MM.1S (cell line): ENCODE measurements around the gene DHRSX.
"Not testable (repeated sequence)": the region's sequence is repeated elsewhere in the genome, so short reads cannot be mapped to it uniquely, and the experiment has no call there.

Experiments
- DNase-seq: peaks from one replicate; pipeline ENCODE4 v3.0.0-alpha.2; 2015
- H2AFZ ChIP-seq: fragments of 300-600 bp; sonication (generic); 2 replicates; pipeline ENCODE4 v1.6.0; 2016; ENCODE audit warnings: antibody characterized with exemption, low read length
- H3F3A ChIP-seq: fragments of 300-600 bp; sonication (generic); 2 replicates; pipeline ENCODE4 v1.6.1; 2016; ENCODE audit warnings: mild to moderate bottlenecking, antibody characterized with exemption, low read length, moderate library complexity, mixed read lengths; ENCODE audit not compliant: insufficient read depth
- H3K27ac ChIP-seq: fragments of 300-600 bp; sonication (generic); 2 replicates; pipeline ENCODE4 v1.5.1; 2016; ENCODE audit warnings: mild to moderate bottlenecking, low read length
- H3K27me3 ChIP-seq: fragments of 300-600 bp; sonication (generic); replicated peaks from 2 replicates; pipeline ENCODE4 v1.6.0; 2016; ENCODE audit warnings: low read length; ENCODE audit not compliant: insufficient read depth
- H3K36me3 ChIP-seq: fragments of 300-600 bp; sonication (generic); replicated peaks from 2 replicates; pipeline ENCODE4 v1.6.1; 2016; ENCODE audit warnings: mild to moderate bottlenecking, low read length, mixed read lengths; ENCODE audit not compliant: insufficient read depth
- H3K4me1 ChIP-seq: fragments of 300-600 bp; sonication (generic); 2 replicates; pipeline ENCODE4 v1.6.1; 2016; ENCODE audit warnings: low read length, mixed read lengths
- H3K4me2 ChIP-seq: fragments of 300-600 bp; sonication (generic); 2 replicates; pipeline ENCODE4 v1.6.0; 2016; ENCODE audit warnings: low read depth, low read length
- H3K4me3 ChIP-seq: fragments of 300-600 bp; sonication (generic); 2 replicates; pipeline ENCODE4 v1.5.1; 2016; ENCODE audit warnings: low read length, mixed read lengths
- H3K79me2 ChIP-seq: fragments of 300-600 bp; sonication (generic); 2 replicates; pipeline ENCODE4 v1.6.1; 2016; ENCODE audit warnings: mixed run types, low read length, mixed read lengths
- H3K9ac ChIP-seq: fragments of 300-600 bp; sonication (generic); 2 replicates; pipeline ENCODE4 v1.6.1; 2016; ENCODE audit warnings: low read length, mixed read lengths
- H3K9me2 ChIP-seq: fragments of 300-600 bp; sonication (generic); replicated peaks from 2 replicates; pipeline ENCODE4 v1.6.1; 2016; ENCODE audit warnings: mild to moderate bottlenecking, low read length, mixed read lengths; ENCODE audit not compliant: insufficient read depth
- H3K9me3 ChIP-seq: fragments of 300-600 bp; sonication (generic); replicated peaks from 2 replicates; pipeline ENCODE4 v1.6.1; 2016; ENCODE audit warnings: mild to moderate bottlenecking, low read length, mixed read lengths; ENCODE audit not compliant: insufficient read depth
- H4K20me1 ChIP-seq: fragments of 300-600 bp; sonication (generic); 2 replicates; pipeline ENCODE4 v1.6.1; 2016; ENCODE audit warnings: mild to moderate bottlenecking, low read length, moderate library complexity, mixed read lengths; ENCODE audit not compliant: insufficient read depth
- EZH2 ChIP-seq: fragments of 300-600 bp; sonication (generic); optimal IDR thresholded peaks from 2 replicates; pipeline ENCODE3; 2017; ENCODE audit warnings: low read depth, mild to moderate bottlenecking, antibody characterized with exemption, low read length, mixed read lengths
- EZH2phosphoT487 ChIP-seq: fragments of 300-600 bp; sonication (generic); IDR thresholded peaks from 2 replicates; pipeline ENCODE4 v1.6.1; 2018; ENCODE audit warnings: antibody characterized with exemption, low read length
- TF ChIP-seq, protein P1 (sequence below): fragments of 300-600 bp; sonication (generic); IDR thresholded peaks from 2 replicates; pipeline ENCODE4 v1.5.1; 2016; ENCODE audit warnings: antibody characterized with exemption, low read length, mixed read lengths

Gene DHRSX

GRCh38 chrX:2536141-2536540 lies 35.4 kb upstream of the DHRSX start:
- no peaks in the 10 kb centered on the region for H3F3A ChIP-seq
- no peaks in the 10 kb centered on the region for H3K79me2 ChIP-seq
- no peak for TF ChIP-seq EZH2
- TF ChIP-seq, protein P1, sequence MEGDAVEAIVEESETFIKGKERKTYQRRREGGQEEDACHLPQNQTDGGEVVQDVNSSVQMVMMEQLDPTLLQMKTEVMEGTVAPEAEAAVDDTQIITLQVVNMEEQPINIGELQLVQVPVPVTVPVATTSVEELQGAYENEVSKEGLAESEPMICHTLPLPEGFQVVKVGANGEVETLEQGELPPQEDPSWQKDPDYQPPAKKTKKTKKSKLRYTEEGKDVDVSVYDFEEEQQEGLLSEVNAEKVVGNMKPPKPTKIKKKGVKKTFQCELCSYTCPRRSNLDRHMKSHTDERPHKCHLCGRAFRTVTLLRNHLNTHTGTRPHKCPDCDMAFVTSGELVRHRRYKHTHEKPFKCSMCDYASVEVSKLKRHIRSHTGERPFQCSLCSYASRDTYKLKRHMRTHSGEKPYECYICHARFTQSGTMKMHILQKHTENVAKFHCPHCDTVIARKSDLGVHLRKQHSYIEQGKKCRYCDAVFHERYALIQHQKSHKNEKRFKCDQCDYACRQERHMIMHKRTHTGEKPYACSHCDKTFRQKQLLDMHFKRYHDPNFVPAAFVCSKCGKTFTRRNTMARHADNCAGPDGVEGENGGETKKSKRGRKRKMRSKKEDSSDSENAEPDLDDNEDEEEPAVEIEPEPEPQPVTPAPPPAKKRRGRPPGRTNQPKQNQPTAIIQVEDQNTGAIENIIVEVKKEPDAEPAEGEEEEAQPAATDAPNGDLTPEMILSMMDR = no peak
- no peak for TF ChIP-seq EZH2phosphoT487
- no peaks in the 10 kb centered on the region for H3K4me1 ChIP-seq
- DNase-seq = no peak
- H3K36me3 ChIP-seq = no peaks in the 10 kb centered on the region
- no peak overlapping the region for H3K27ac ChIP-seq
- no peak overlapping the region for H2AFZ ChIP-seq
- H3K9me2 ChIP-seq = no peaks in the 10 kb centered on the region
- H3K27me3 ChIP-seq = no peaks in the 10 kb centered on the region
- no peak overlapping the region for H3K9ac ChIP-seq
- no peaks in the 10 kb centered on the region for H4K20me1 ChIP-seq
- H3K4me3 ChIP-seq = no peak overlapping the region
- H3K9me3 ChIP-seq = no peaks in the 10 kb centered on the region
- H3K4me2 ChIP-seq = no peak overlapping the region

DNA sequence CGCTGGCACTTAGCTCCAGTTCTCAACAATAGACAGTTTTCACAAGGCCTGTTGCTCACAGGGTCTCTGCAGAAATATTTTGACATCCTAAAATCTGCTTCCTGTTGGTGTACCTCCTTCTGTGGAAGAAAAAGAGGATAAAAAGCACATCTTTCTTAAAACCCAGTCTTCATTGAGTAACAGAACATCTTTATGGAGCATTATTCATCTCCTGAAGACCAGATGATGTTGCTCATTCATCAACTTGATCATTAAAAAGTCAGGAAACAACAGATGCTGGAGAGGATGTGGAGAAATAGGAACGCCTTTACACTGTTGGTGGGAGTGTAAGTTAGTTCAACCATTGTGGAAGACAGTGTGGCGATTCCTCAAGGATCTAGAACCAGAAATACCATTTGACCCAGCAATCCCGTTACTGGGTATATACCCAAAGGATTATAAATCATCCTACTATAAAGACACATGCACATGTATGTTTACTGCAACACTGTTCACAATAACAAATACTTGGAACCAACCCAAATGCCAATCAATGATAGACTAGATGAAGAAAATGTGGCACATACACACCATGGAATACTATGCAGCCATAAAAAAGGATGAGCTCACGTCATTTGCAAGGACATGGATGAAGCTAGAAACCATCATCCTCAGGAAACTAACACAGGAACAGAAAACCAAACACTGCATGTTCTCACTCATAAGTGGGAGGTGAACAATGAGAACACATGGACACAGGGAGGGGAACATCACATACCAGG lies 33.7 kb upstream of the DHRSX start:
- H3K36me3 ChIP-seq, H3K27ac ChIP-seq, H3K27me3 ChIP-seq, H3K4me1 ChIP-seq, H3K9ac ChIP-seq, H4K20me1 ChIP-seq, H3K9me2 ChIP-seq, DNase-seq, H3K9me3 ChIP-seq, H3K4me3 ChIP-seq, H3K79me2 ChIP-seq, H2AFZ ChIP-seq, H3K4me2 ChIP-seq, H3F3A ChIP-seq: not testable (repeated sequence)

- Histone ChIP-seq H2AFZ (no peak overlapping the region), H3K27ac (no peak overlapping the region), H3K4me1 (no peaks in the 10 kb centered on the region), H3K4me3 (no peak overlapping the region), H3K79me2 (no peaks in the 10 kb centered on the region), H3K27me3 (no peaks in the 10 kb centered on the region), H3F3A (no peaks in the 10 kb centered on the region), H3K9me2 (no peaks in the 10 kb centered on the region), H4K20me1 (no peaks in the 10 kb centered on the region), H3K9me3 (no peaks in the 10 kb centered on the region), H3K4me2 (no peak overlapping the region), H3K36me3 (no peaks in the 10 kb centered on the region), H3K9ac (no peak overlapping the region)
- DNase-seq = no peak
- no peak for TF ChIP-seq EZH2
Observed at GRCh38 chrX:2533424-2533823, 32.6 kb upstream of the DHRSX start.

GRCh38 chrX:2526390-2526789 lies 25.6 kb upstream of the DHRSX start:
- TF ChIP-seq EZH2phosphoT487 = no peak
- no peak for TF ChIP-seq EZH2
- TF ChIP-seq, protein P1 = no peak
- H3K9me3 ChIP-seq = no peaks in the 10 kb centered on the region
- DNase-seq = no peak
- no peak overlapping the region for H3K4me3 ChIP-seq
- H2AFZ ChIP-seq = no peak overlapping the region
- H4K20me1 ChIP-seq = no peaks in the 10 kb centered on the region
- no peaks in the 10 kb centered on the region for H3K79me2 ChIP-seq
- no peaks in the 10 kb centered on the region for H3F3A ChIP-seq
- no peaks in the 10 kb centered on the region for H3K36me3 ChIP-seq
- H3K4me1 ChIP-seq = no peaks in the 10 kb centered on the region
- no peaks in the 10 kb centered on the region for H3K27me3 ChIP-seq
- no peak overlapping the region for H3K4me2 ChIP-seq
- H3K27ac ChIP-seq = no peak overlapping the region
- H3K9ac ChIP-seq = no peak overlapping the region
- no peaks in the 10 kb centered on the region for H3K9me2 ChIP-seq
